Right cardiac atrium (tissue), 5 donors: Measurements from ENCODE around the gene GIMAP5. TPM values are rescaled to one million over a fixed set of nuclear protein-coding genes. Genes with fewer than 3 reads are reported as not detected.

Experiments
- ATAC-seq, 2 donors: fragments of 200-7000 bp; cut with Tn5 transposase; one replicate each; pipeline versions ENCODE4 v1.8.0 to v1.9.1; 2020; ENCODE audit warnings: moderate library complexity in 2 of 2, mild to moderate bottlenecking in 1 of 2
- DNase-seq, 3 donors: peaks; one replicate each; pipeline ENCODE4 v3.0.0-alpha.2; 2020
- H3K27ac ChIP-seq: one replicate; pipeline ENCODE4 v1.5.1; 2013; ENCODE audit warnings: mild to moderate bottlenecking, low read length, control low read depth, moderate library complexity
- H3K27me3 ChIP-seq: one replicate; pipeline ENCODE4 v1.6.1; 2013; ENCODE audit not compliant: control insufficient read depth, insufficient read depth
- H3K4me1 ChIP-seq: one replicate; pipeline ENCODE4 v1.6.1; 2013; ENCODE audit warnings: low read length; ENCODE audit not compliant: control insufficient read depth, insufficient read depth
- H3K4me3 ChIP-seq: one replicate; pipeline ENCODE4 v1.5.1; 2013; ENCODE audit warnings: low read length, control low read depth
- H3K9me3 ChIP-seq: one replicate; pipeline ENCODE4 v1.6.1; 2013; ENCODE audit warnings: low read length; ENCODE audit not compliant: control insufficient read depth
- WGBS: extraction: QIAGEN DNeasy Blood & Tissue Kit; methylation state at CpG from one replicate; pipeline ENCODE4 v1.1.7; 2013; 5-methylcytosine and 5-hydroxymethylcytosine counted together
- intact Hi-C, 4 donors: fragments of 100-400 bp; cut with DNase I; formaldehyde crosslinking; loops; one replicate each; pipeline versions ENCODE4 v1.11.0 to v1.14.0; 2022 to 2023
- polyA plus RNA-seq: library from polyadenylated mRNA; stranded (reverse); fragments of 200-250 nt; gene quantifications from one replicate; pipeline ENCODE4 v1.2.3, GENCODE V29; 2013
- total RNA-seq, 4 donors: library from RNA; stranded (reverse); fragmentation: NEBNext Ultra II Directional; extraction: Animal tissue kit (Norgen Biotek cat#: 25700); gene quantifications; one replicate each; pipeline ENCODE4 v1.2.1, GENCODE V29; 2021
- donor health status: healthy with polysubstance abuse.
- donor health status: DM: no; HTN: yes; CAD: no.
- donor health status: DM: no; HTN: no; CAD: no.
- donor health status: DM: no; HTN: yes; CAD: no; lungs with severe emphysema.
- donor health status: DM: yes; HTN: yes; CAD: no.

The GIMAP5 gene
- total and polyA plus RNA-seq, 5 donors = 9.3 to 24.2 (median 11.8) TPM

DNA sequence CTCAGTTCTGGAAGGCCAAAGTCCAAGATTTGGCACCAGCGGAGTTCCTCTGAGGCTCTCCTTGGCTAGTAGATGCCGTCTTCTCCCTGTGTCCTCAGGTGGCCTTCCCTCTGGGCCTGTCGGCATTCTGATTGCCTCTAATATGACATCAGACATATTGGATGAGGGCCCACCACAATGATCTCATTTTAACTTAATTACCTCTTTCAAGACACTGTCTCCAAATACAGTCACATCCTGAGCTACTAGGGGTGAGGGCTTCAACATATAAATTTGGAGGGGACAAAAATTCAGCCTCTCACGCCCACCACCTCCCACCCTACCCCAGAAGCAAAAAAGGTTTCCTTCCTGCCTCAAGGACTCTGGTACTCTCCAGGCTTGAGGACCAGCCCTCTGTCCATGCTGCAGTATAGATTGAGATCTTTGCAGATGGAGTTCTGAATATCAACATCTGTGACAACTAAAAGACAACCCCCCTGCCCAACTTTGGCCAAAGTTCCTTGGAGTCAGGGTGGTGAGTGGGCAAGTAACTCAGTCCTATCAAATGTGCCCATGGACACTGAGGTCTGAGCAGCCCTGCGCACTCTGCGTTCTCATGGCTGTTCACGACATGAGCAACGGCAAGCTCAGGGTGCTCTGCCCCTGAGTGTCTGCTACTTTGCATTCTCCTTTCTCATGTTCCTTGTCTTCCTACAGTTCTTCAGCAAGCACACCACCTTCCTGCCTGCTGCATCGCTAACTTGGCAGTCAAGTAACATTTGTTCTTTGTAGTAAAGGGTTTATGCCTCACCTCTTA is 51.5 kb downstream of the GIMAP5 start:
- no peak overlapping the region for H3K4me3 ChIP-seq
- peaks cover 21% of the 10 kb centered on the region for H3K4me1 ChIP-seq
- peak; percentile 75 to 83 for ATAC-seq
- peak overlapping the region; percentile 57 for H3K27ac ChIP-seq
- DNase-seq = peak; percentile 84 to 89 (median 89)
- no peaks in the 10 kb centered on the region for H3K9me3 ChIP-seq
- WGBS = 59% methylated on average over 9 of the region's 9 CpGs
- H3K27me3 ChIP-seq = no peaks in the 10 kb centered on the region
- intact Hi-C loops = no loop called here

DNA sequence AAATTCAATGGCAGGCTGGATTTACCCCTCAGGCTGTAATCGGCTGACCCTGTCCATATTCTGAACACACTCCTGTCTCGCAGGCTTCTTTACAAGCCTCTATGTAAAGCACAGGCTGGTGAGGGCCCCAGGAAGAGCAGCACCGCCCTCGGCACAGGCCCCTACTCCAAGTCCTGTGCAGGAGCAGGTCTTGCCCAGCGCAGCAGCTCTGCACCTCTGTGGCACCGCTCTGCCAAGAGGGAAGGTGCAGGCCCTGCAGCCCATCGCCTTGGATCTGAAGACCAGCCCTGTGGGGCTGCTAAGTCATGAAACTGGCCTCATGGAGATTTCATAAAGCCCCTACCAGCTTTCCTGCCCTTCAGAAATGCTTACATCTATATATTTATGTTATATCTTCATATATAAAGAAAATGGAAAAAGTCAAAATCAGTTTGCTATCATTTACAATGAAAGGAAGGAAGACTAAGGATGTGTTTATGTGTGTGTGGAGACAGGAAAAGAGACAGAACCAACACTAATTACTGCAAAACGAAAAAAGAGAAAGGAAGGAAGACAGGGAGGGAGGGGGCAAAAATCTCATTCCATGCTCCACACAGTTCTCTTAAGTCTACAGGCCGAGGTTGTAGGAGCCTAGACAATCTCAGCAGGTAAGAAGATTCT is 53.3 kb downstream of the GIMAP5 start:
- Histone ChIP-seq H3K4me3 (no peak overlapping the region), H3K27me3 (no peaks in the 10 kb centered on the region), H3K4me1 (peaks cover 16% of the 10 kb centered on the region), H3K9me3 (no peaks in the 10 kb centered on the region), H3K27ac (no peak overlapping the region)
- DNase-seq (no peak), ATAC-seq (no peak)
- 82% methylated on average over 9 of the region's 9 CpGs for WGBS
- intact Hi-C loops = no loop called here

DNA sequence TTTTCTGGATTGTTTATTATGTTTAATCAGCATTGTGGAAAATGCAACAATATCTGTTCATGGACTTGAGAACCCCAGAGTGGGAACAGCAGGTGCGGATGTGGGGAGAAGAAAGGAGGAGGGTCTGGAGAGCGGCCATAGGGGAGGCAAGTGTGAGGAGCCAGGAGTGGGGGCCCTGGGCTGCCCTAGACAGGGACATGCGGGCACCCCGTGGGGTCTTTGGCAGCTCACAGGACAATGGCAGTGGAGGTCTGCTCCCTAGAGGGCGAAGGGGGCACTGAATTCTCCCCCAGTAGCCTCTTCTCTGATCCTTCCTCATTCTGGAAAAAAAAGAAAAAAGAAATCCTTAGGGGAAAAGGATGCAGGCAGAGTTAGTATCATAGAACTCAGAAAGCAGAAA is 54.1 kb downstream of the GIMAP5 start:
- Histone ChIP-seq H3K9me3 (no peaks in the 10 kb centered on the region), H3K4me3 (no peak overlapping the region), H3K27me3 (no peaks in the 10 kb centered on the region), H3K4me1 (peaks cover 16% of the 10 kb centered on the region), H3K27ac (no peak overlapping the region)
- WGBS = 90% methylated on average over 5 of the region's 5 CpGs
- DNase-seq (no peak), ATAC-seq (no peak)
- intact Hi-C loops = no loop called here

DNA sequence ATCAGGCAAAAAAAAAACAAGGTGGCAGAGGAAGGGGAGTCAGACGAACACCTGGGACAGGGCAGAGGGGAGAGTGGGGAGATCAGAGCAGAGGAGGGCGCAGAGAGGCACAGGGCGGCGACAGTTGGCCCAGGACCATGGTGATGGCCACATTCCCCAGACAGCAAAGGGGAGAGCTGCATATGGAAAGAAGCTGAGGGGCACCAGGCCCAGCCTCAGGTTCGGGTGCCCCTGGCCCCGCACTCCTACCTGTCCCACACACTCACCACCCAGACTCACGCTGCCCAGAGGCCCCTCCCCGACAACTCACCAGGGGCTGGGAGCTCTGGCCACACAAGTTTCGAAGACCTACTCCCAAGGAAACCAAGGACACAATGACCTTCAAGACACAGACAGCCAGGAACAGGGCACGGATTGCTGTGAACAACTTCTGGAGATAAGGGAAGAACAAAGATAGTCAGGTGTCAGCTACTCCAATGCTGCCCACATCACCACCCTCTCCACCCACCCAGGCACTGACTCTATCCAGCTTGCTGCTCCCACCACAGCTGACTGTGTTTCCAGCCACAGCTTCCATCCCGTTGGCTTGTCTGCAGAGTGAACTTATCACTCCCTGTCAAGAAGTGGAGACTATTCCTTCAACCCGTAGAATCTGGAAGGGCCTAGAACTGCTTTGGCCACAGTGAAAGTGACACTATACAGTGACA is 54.7 kb downstream of the GIMAP5 start:
- Histone ChIP-seq H3K9me3 (no peaks in the 10 kb centered on the region), H3K27ac (peak overlapping the region; percentile 7), H3K4me1 (peaks cover 16% of the 10 kb centered on the region), H3K27me3 (no peaks in the 10 kb centered on the region), H3K4me3 (no peak overlapping the region)
- DNase-seq = no peak
- ATAC-seq = peak; percentile 7 to 8
- intact Hi-C loops = no loop called here
- WGBS = 66% methylated on average over 12 of the region's 12 CpGs

Other genes with a start within 250 kb of the GIMAP5 start
- gene GIMAP7, start 222.5 kb upstream of the GIMAP5 start, total RNA-seq = 10 to 100 TPM; 13.7 to 25.5 (median 14.0) TPM
- 36.1 TPM for gene GIMAP7, start 222.5 kb upstream of the GIMAP5 start, polyA plus RNA-seq
- gene GIMAP4, start 170.0 kb upstream of the GIMAP5 start, total RNA-seq = 10 to 100 TPM; 20.2 to 44.8 (median 24.8) TPM
- gene GIMAP4, start 170.0 kb upstream of the GIMAP5 start, polyA plus RNA-seq = 31.3 TPM
- 10 to 100 TPM; 22.1 to 29.1 (median 22.9) TPM for gene GIMAP6, start 105.0 kb upstream of the GIMAP5 start, total RNA-seq
- gene GIMAP6, start 105.0 kb upstream of the GIMAP5 start, polyA plus RNA-seq = 14.6 TPM
- 1 to 10 TPM; 4.5 to 8.3 (median 6.5) TPM for gene GIMAP2, start 51.7 kb upstream of the GIMAP5 start, total RNA-seq
- gene GIMAP2, start 51.7 kb upstream of the GIMAP5 start, polyA plus RNA-seq = 4.1 TPM
- gene GIMAP1, start 20.8 kb upstream of the GIMAP5 start, total RNA-seq = 1 to 10 TPM; 3.3 to 6.7 (median 4.5) TPM
- 7.8 TPM for gene GIMAP1, start 20.8 kb upstream of the GIMAP5 start, polyA plus RNA-seq
- 100 to 1,000 TPM; 101 to 344 (median 237) TPM for gene TMEM176B, start 62.9 kb downstream of the GIMAP5 start, total RNA-seq
- 114 TPM for gene TMEM176B, start 62.9 kb downstream of the GIMAP5 start, polyA plus RNA-seq
- gene TMEM176A, start 63.4 kb downstream of the GIMAP5 start, total RNA-seq = 100 to 1,000 TPM in 2 of 4 donors, 10 to 100 TPM in 2; 50.8 to 167 (median 126) TPM
- 51.6 TPM for gene TMEM176A, start 63.4 kb downstream of the GIMAP5 start, polyA plus RNA-seq
- gene AOC1, start 115.1 kb downstream of the GIMAP5 start, total RNA-seq = under 1 TPM in 2 of 4 donors, not detected in 2; 0.17 to 0.40 TPM
- gene AOC1, start 115.1 kb downstream of the GIMAP5 start, polyA plus RNA-seq = not detected
- 100 to 1,000 TPM; 113 to 163 (median 126) TPM for gene KCNH2, start 240.9 kb downstream of the GIMAP5 start, total RNA-seq
- gene KCNH2, start 240.9 kb downstream of the GIMAP5 start, polyA plus RNA-seq = 132 TPM